PFSK-1 (cell line): ENCODE results near the gene MAPK4.

ENCODE experiments used
- FOXP2 ChIP-seq: optimal IDR thresholded peaks from 2 replicates; pipeline ENCODE3; 2011; ENCODE audit warnings: borderline replicate concordance, control low read depth, inconsistent platforms; ENCODE audit not compliant: insufficient read depth; ENCODE audit errors: extremely low read length, extremely low read depth
- POLR2AphosphoS5 ChIP-seq: IDR thresholded peaks from 2 replicates; pipeline ENCODE4 v1.6.1; 2012; ENCODE audit warnings: low read depth, mild to moderate bottlenecking, control low read depth, low read length, moderate library complexity
- SIN3A ChIP-seq: IDR thresholded peaks from 2 replicates; pipeline ENCODE4 v1.6.1; 2012; ENCODE audit warnings: mild to moderate bottlenecking, low read length, moderate library complexity, borderline replicate concordance; ENCODE audit not compliant: insufficient read depth
- TAF1 ChIP-seq: IDR thresholded peaks from 2 replicates; pipeline ENCODE4 v1.6.1; 2012; ENCODE audit warnings: low read length, control low read depth, borderline replicate concordance; ENCODE audit not compliant: insufficient read depth
- TF ChIP-seq, protein P1 (sequence below), 2 experiments: IDR thresholded peaks; 2 replicates each; pipeline versions ENCODE4 v1.6.1 to v1.8.0; 2011 to 2012; ENCODE audit warnings: low read depth in 2 of 2, low read length in 2 of 2, control low read depth in 1 of 2, inconsistent platforms in 1 of 2, mild to moderate bottlenecking in 1 of 2, moderate library complexity in 1 of 2; ENCODE audit not compliant: insufficient read depth in 1 of 2

The MAPK4 gene

GRCh38 chr18:50581517-50581916, 21.6 kb downstream of the MAPK4 start:
- no peak for TF ChIP-seq TAF1
- TF ChIP-seq POLR2AphosphoS5, result no peak
- TF ChIP-seq, protein P1, sequence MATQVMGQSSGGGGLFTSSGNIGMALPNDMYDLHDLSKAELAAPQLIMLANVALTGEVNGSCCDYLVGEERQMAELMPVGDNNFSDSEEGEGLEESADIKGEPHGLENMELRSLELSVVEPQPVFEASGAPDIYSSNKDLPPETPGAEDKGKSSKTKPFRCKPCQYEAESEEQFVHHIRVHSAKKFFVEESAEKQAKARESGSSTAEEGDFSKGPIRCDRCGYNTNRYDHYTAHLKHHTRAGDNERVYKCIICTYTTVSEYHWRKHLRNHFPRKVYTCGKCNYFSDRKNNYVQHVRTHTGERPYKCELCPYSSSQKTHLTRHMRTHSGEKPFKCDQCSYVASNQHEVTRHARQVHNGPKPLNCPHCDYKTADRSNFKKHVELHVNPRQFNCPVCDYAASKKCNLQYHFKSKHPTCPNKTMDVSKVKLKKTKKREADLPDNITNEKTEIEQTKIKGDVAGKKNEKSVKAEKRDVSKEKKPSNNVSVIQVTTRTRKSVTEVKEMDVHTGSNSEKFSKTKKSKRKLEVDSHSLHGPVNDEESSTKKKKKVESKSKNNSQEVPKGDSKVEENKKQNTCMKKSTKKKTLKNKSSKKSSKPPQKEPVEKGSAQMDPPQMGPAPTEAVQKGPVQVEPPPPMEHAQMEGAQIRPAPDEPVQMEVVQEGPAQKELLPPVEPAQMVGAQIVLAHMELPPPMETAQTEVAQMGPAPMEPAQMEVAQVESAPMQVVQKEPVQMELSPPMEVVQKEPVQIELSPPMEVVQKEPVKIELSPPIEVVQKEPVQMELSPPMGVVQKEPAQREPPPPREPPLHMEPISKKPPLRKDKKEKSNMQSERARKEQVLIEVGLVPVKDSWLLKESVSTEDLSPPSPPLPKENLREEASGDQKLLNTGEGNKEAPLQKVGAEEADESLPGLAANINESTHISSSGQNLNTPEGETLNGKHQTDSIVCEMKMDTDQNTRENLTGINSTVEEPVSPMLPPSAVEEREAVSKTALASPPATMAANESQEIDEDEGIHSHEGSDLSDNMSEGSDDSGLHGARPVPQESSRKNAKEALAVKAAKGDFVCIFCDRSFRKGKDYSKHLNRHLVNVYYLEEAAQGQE (IDR thresholded peaks at IDR 0.05; ENCODE audit: insufficient read depth in 1 of 2, low read depth in 2 of 2, low read length in 2 of 2), result no peak
- no peak for TF ChIP-seq FOXP2
- TF ChIP-seq SIN3A, result no peak

DNA sequence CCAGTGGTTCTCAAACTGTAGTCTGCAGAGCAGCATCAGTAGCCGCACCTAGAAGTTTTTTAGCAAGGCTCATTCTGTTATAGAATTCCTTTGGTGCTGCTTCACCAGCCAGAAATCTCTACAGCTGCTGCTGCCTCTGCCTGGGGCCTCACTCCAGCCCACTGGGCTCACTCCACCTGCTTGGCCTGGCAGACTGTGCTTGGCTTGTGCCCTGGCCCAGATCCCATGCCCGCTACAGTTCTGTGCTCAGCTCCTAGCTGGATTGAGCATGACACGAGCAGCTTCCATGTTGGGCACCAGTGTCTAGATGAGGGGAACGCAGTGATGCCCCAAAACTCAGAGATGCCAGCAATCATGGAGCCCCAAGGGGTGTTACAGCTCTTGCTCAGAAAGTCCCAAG, 22.6 kb downstream of the MAPK4 start:
- TF ChIP-seq POLR2AphosphoS5 (no peak), FOXP2 (no peak), TAF1 (no peak), SIN3A (no peak)
- TF ChIP-seq, protein P1 (IDR thresholded peaks at IDR 0.05; ENCODE audit: insufficient read depth in 1 of 2, low read depth in 2 of 2, low read length in 2 of 2), result no peak

- TF ChIP-seq POLR2AphosphoS5 (no peak), TAF1 (no peak), SIN3A (no peak), FOXP2 (no peak)
- TF ChIP-seq, protein P1 (IDR thresholded peaks at IDR 0.05; ENCODE audit: insufficient read depth in 1 of 2, low read depth in 2 of 2, low read length in 2 of 2), result no peak
Measured at GRCh38 chr18:50586710-50587109, 26.8 kb downstream of the MAPK4 start.

- TF ChIP-seq TAF1 (no peak), FOXP2 (no peak), POLR2AphosphoS5 (no peak), SIN3A (no peak)
- TF ChIP-seq, protein P1 (IDR thresholded peaks at IDR 0.05; ENCODE audit: insufficient read depth in 1 of 2, low read depth in 2 of 2, low read length in 2 of 2), result no peak
Measured at GRCh38 chr18:50590593-50590992, 30.7 kb downstream of the MAPK4 start.

- TF ChIP-seq SIN3A, result no peak
- TF ChIP-seq FOXP2, result no peak
Measured at GRCh38 chr18:50594012-50594411, 34.1 kb downstream of the MAPK4 start.
